HL-60 (cell line): ENCODE results near the gene SSNA1.

Experiments used
- DNase-seq, 2 experiments: peaks; one replicate each; pipeline ENCODE4 v3.0.0-alpha.2; 2010 to 2020; ENCODE audit warnings: low read depth in 1 of 2, low spot score in 1 of 2
- H3K27ac ChIP-seq: fragments of 250-450 bp; sonication (Bioruptor Pico); replicated peaks from 2 replicates; pipeline ENCODE4 v1.5.1; 2020; ENCODE audit warnings: mild to moderate bottlenecking, moderate library complexity
- H3K27me3 ChIP-seq: fragments of 250-450 bp; sonication (Bioruptor Pico); 2 replicates; pipeline ENCODE4 v1.5.1; 2021; ENCODE audit warnings: mild to moderate bottlenecking, moderate library complexity; ENCODE audit not compliant: insufficient read depth, poor library complexity, severe bottlenecking
- H3K4me3 ChIP-seq: replicated peaks from 2 replicates; pipeline ENCODE4 v1.5.1; 2011; ENCODE audit warnings: mild to moderate bottlenecking, control low read depth, low read length; ENCODE audit not compliant: insufficient read depth
- GABPA ChIP-seq: IDR thresholded peaks from 2 replicates; pipeline ENCODE4 v1.6.1; 2012; ENCODE audit warnings: low read depth
- POLR2AphosphoS5 ChIP-seq: IDR thresholded peaks from 2 replicates; pipeline ENCODE4 v1.6.1; 2012; ENCODE audit warnings: low read depth
- SPI1 ChIP-seq: IDR thresholded peaks from 2 replicates; pipeline ENCODE4 v1.6.1; 2012; ENCODE audit warnings: low read depth, mild to moderate bottlenecking, borderline replicate concordance
- TF ChIP-seq, protein P1 (sequence below): IDR thresholded peaks from one replicate; pipeline ENCODE4 v1.5.1; 2011; ENCODE audit warnings: low read length, control low read depth, inconsistent platforms; ENCODE audit not compliant: insufficient read depth
- TF ChIP-seq, protein P2 (sequence below): IDR thresholded peaks from 2 replicates; pipeline ENCODE4 v1.6.1; 2012; ENCODE audit warnings: low read depth; ENCODE audit not compliant: insufficient replicate concordance

The SSNA1 gene

GRCh38 chr9:137220317-137221094 is 32.0 kb downstream of the SSNA1 start:
- no peaks in the 10 kb centered on the region for H3K27me3 ChIP-seq
- H3K27ac ChIP-seq: no peak overlapping the region
- H3K4me3 ChIP-seq: no peak overlapping the region
- DNase-seq: no peak
- TF ChIP-seq, protein P1, sequence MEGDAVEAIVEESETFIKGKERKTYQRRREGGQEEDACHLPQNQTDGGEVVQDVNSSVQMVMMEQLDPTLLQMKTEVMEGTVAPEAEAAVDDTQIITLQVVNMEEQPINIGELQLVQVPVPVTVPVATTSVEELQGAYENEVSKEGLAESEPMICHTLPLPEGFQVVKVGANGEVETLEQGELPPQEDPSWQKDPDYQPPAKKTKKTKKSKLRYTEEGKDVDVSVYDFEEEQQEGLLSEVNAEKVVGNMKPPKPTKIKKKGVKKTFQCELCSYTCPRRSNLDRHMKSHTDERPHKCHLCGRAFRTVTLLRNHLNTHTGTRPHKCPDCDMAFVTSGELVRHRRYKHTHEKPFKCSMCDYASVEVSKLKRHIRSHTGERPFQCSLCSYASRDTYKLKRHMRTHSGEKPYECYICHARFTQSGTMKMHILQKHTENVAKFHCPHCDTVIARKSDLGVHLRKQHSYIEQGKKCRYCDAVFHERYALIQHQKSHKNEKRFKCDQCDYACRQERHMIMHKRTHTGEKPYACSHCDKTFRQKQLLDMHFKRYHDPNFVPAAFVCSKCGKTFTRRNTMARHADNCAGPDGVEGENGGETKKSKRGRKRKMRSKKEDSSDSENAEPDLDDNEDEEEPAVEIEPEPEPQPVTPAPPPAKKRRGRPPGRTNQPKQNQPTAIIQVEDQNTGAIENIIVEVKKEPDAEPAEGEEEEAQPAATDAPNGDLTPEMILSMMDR: no peak
- TF ChIP-seq SPI1 (no peak), POLR2AphosphoS5 (no peak)

DNA sequence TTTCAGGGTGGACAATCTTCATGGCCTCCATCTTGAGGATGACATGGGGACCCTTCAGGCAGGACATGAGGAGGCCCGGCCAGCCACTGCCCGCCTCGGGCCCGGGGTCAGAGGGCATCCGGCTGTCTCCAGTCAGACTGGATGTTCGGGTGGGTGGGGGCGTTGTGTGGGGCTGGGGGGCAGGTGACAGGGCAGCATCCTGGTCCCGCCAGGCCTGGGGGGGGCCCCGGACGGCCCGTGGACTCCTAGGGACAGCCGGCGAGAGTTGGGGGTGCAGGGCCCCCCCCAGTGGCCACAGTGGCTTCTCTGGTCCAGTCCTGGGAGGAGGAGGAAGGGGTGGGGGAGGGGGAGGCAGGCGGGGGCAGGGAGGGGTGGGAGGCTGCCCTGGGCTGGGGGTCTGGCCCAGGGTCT is 32.6 kb downstream of the SSNA1 start:
- H3K4me3 ChIP-seq: no peak overlapping the region
- TF ChIP-seq POLR2AphosphoS5 (no peak), GABPA (no peak), SPI1 (no peak)
- TF ChIP-seq, protein P2, sequence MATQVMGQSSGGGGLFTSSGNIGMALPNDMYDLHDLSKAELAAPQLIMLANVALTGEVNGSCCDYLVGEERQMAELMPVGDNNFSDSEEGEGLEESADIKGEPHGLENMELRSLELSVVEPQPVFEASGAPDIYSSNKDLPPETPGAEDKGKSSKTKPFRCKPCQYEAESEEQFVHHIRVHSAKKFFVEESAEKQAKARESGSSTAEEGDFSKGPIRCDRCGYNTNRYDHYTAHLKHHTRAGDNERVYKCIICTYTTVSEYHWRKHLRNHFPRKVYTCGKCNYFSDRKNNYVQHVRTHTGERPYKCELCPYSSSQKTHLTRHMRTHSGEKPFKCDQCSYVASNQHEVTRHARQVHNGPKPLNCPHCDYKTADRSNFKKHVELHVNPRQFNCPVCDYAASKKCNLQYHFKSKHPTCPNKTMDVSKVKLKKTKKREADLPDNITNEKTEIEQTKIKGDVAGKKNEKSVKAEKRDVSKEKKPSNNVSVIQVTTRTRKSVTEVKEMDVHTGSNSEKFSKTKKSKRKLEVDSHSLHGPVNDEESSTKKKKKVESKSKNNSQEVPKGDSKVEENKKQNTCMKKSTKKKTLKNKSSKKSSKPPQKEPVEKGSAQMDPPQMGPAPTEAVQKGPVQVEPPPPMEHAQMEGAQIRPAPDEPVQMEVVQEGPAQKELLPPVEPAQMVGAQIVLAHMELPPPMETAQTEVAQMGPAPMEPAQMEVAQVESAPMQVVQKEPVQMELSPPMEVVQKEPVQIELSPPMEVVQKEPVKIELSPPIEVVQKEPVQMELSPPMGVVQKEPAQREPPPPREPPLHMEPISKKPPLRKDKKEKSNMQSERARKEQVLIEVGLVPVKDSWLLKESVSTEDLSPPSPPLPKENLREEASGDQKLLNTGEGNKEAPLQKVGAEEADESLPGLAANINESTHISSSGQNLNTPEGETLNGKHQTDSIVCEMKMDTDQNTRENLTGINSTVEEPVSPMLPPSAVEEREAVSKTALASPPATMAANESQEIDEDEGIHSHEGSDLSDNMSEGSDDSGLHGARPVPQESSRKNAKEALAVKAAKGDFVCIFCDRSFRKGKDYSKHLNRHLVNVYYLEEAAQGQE: no peak
- TF ChIP-seq, protein P1: no peak

GRCh38 chr9:137221506-137222111 is 33.1 kb downstream of the SSNA1 start:
- Histone ChIP-seq H3K27ac (no peak overlapping the region), H3K4me3 (peak overlapping the region; percentile 8)
- no peak for DNase-seq

More for the DNA sequence above, 32.6 kb downstream of the SSNA1 start:
- no peak for DNase-seq
- Histone ChIP-seq H3K27me3 (no peaks in the 10 kb centered on the region), H3K27ac (no peak overlapping the region)

More at GRCh38 chr9:137221506-137222111, 33.1 kb downstream of the SSNA1 start:
- no peaks in the 10 kb centered on the region for H3K27me3 ChIP-seq
- TF ChIP-seq SPI1 (no peak), POLR2AphosphoS5 (no peak)
- TF ChIP-seq, protein P2: no peak
- TF ChIP-seq, protein P1: no peak
